HG02981 (cell line): ENCODE data around the gene CISD1.
"Not testable (repeated sequence)": the region's sequence is repeated elsewhere in the genome, so short reads cannot be mapped to it uniquely, and the experiment has no call there.

Experiments
- ATAC-seq: cut with Tn5 transposase; IDR thresholded peaks from one replicate; pipeline ENCODE4 v1.9.1; 2021; ENCODE audit warnings: mild to moderate bottlenecking, moderate library complexity; ENCODE audit not compliant: unreplicated experiment

CISD1 gene

GRCh38 chr10:58268946-58269781 lies at the start of gene CISD1:
TSS of gene CISD1 (plus strand) at chr10:58269162. CDS start at chr10:58269274, 112 bp downstream.
- peak; percentile 58 for ATAC-seq

GRCh38 chr10:58219875-58220274 lies 49.1 kb upstream of the CISD1 start:
- ATAC-seq: no peak

GRCh38 chr10:58220769-58221451 lies 48.1 kb upstream of the CISD1 start:
- no peak for ATAC-seq

- ATAC-seq: no peak
These were observed 43.3 kb upstream of the CISD1 start for GRCh38 chr10:58225654-58226053.

GRCh38 chr10:58229856-58230255 lies 39.1 kb upstream of the CISD1 start:
- not testable (repeated sequence) for ATAC-seq

GRCh38 chr10:58237014-58237834 lies 31.7 kb upstream of the CISD1 start:
- no peak for ATAC-seq

GRCh38 chr10:58239561-58240169 lies 29.3 kb upstream of the CISD1 start:
- ATAC-seq: no peak

GRCh38 chr10:58240531-58240930 lies 28.4 kb upstream of the CISD1 start:
- no peak for ATAC-seq

- no peak for ATAC-seq
These were observed 27.6 kb upstream of the CISD1 start for GRCh38 chr10:58241346-58241745.

GRCh38 chr10:58243269-58243668 lies 25.7 kb upstream of the CISD1 start:
- no peak for ATAC-seq

GRCh38 chr10:58243801-58244200 lies 25.2 kb upstream of the CISD1 start:
- not testable (repeated sequence) for ATAC-seq

- ATAC-seq: not testable (repeated sequence)
These were observed 24.7 kb upstream of the CISD1 start for GRCh38 chr10:58244242-58244641.

GRCh38 chr10:58244666-58245065 lies 24.3 kb upstream of the CISD1 start:
- ATAC-seq: not testable (repeated sequence)

- no peak for ATAC-seq
These were observed 15.8 kb upstream of the CISD1 start for GRCh38 chr10:58253184-58253583.

GRCh38 chr10:58254644-58255043 lies 14.3 kb upstream of the CISD1 start:
- ATAC-seq: no peak

GRCh38 chr10:58256013-58256780 lies 12.8 kb upstream of the CISD1 start:
- not testable (repeated sequence) for ATAC-seq

GRCh38 chr10:58258977-58259692 lies 9.8 kb upstream of the CISD1 start:
- no peak for ATAC-seq

- no peak for ATAC-seq
These were observed 8.6 kb upstream of the CISD1 start for GRCh38 chr10:58260334-58260733.

- ATAC-seq: no peak
These were observed 6.2 kb upstream of the CISD1 start for GRCh38 chr10:58262766-58263165.
